Tibial artery (tissue), 4 donors: ENCODE measurements around the gene NTN3.

Experiments
- DNase-seq, 2 donors: peaks; one replicate each; pipeline ENCODE4 v3.0.0-alpha.2; 2019
- H3K27ac ChIP-seq, 2 donors: fragments of 200-600 bp; sonication (generic) in 1 of 2; 1 replicate in 1 of 2; 2 replicates in 1 of 2; pipeline ENCODE4 v1.5.1; 2018 to 2019; ENCODE audit warnings: mild to moderate bottlenecking in 1 of 2
- H3K27me3 ChIP-seq, 2 donors: fragments of 200-600 bp; sonication (generic) in 1 of 2; one replicate each; pipeline versions ENCODE4 v1.5.1 to v1.6.0; 2016 to 2019
- H3K36me3 ChIP-seq, 3 donors: fragments of 200-600 bp; sonication (generic) in 2 of 3; one replicate each; pipeline ENCODE4 v1.5.1; 2016 to 2019; ENCODE audit warnings: mild to moderate bottlenecking in 2 of 3
- H3K4me1 ChIP-seq, 4 donors: fragments of 200-600 bp; sonication (generic) in 2 of 4; 1 replicate in 3 of 4; 2 replicates in 1 of 4; pipeline ENCODE4 v1.5.1; 2016 to 2019
- H3K4me3 ChIP-seq, 2 donors: fragments of 200-600 bp; sonication (generic) in 1 of 2; 1 replicate in 1 of 2; 2 replicates in 1 of 2; pipeline ENCODE4 v1.5.1; 2018 to 2019; ENCODE audit warnings: mild to moderate bottlenecking in 2 of 2
- H3K9me3 ChIP-seq, 3 donors: fragments of 200-600 bp; sonication (generic) in 1 of 3; one replicate each; pipeline ENCODE4 v1.5.1; 2016 to 2019
- CTCF ChIP-seq, 2 experiments: fragments of 200-600 bp in 1 of 2; fragments of 450-650 bp in 1 of 2; IDR thresholded peaks; one replicate each; pipeline ENCODE4 v1.5.1; 2017 to 2019; ENCODE audit warnings: antibody characterized with exemption in 2 of 2, mild to moderate bottlenecking in 1 of 2, moderate library complexity in 1 of 2
- intact Hi-C: fragments of 100-400 bp; cut with DNase I; formaldehyde crosslinking; loops from one replicate; pipeline ENCODE4 v1.15.0; 2023; ENCODE audit warnings: low total_unique reads

NTN3 gene

GRCh38 chr16:2495041-2495440 is 23.9 kb downstream of the NTN3 start:
- DNase-seq, result no peak
- H3K4me1 ChIP-seq, result peaks cover 0 to 40% (median 11%) of the 10 kb centered on the region in 4 donors
- peaks cover 0 to 22% (median 4%) of the 10 kb centered on the region in 3 donors for H3K36me3 ChIP-seq
- H3K27ac ChIP-seq, result no peak overlapping the region
- intact Hi-C loops, result no loop called here
- TF ChIP-seq CTCF (IDR thresholded peaks at IDR 0.05), result no peak
- no peak overlapping the region for H3K4me3 ChIP-seq
- H3K27me3 ChIP-seq, result no peaks in the 10 kb centered on the region
- H3K9me3 ChIP-seq, result no peaks in the 10 kb centered on the region

GRCh38 chr16:2496223-2497115 is 25.4 kb downstream of the NTN3 start:
- no peaks in the 10 kb centered on the region for H3K9me3 ChIP-seq
- intact Hi-C loops, result no loop called here
- H3K4me3 ChIP-seq, result no peak overlapping the region
- no peak for DNase-seq
- peaks cover 0 to 22% (median 4%) of the 10 kb centered on the region in 3 donors for H3K36me3 ChIP-seq
- H3K27me3 ChIP-seq, result no peaks in the 10 kb centered on the region
- no peak overlapping the region for H3K27ac ChIP-seq
- peaks cover 0 to 52% (median 15%) of the 10 kb centered on the region in 4 donors for H3K4me1 ChIP-seq
- no peak for TF ChIP-seq CTCF (IDR thresholded peaks at IDR 0.05)

- TF ChIP-seq CTCF (IDR thresholded peaks at IDR 0.05), result no peak
- H3K27ac ChIP-seq, result no peak overlapping the region
- H3K36me3 ChIP-seq, result peaks cover 0 to 22% (median 4%) of the 10 kb centered on the region in 3 donors
- peaks cover 0 to 59% (median 19%) of the 10 kb centered on the region in 4 donors for H3K4me1 ChIP-seq
- no peaks in the 10 kb centered on the region for H3K9me3 ChIP-seq
- DNase-seq, result no peak
- no peak overlapping the region for H3K4me3 ChIP-seq
- intact Hi-C loops, result no loop called here
- no peaks in the 10 kb centered on the region for H3K27me3 ChIP-seq
These were observed 26.1 kb downstream of the NTN3 start for GRCh38 chr16:2497116-2497630.

GRCh38 chr16:2497695-2498484 is 26.8 kb downstream of the NTN3 start:
- H3K27ac ChIP-seq, result no peak overlapping the region
- DNase-seq, result no peak
- intact Hi-C loops, result no loop called here

More at GRCh38 chr16:2497695-2498484, 26.8 kb downstream of the NTN3 start:
- TF ChIP-seq CTCF (IDR thresholded peaks at IDR 0.05), result no peak
- H3K4me3 ChIP-seq, result no peak overlapping the region
- no peaks in the 10 kb centered on the region for H3K9me3 ChIP-seq
- peaks cover 0 to 22% (median 4%) of the 10 kb centered on the region in 3 donors for H3K36me3 ChIP-seq
- peaks cover 0 to 59% (median 19%) of the 10 kb centered on the region in 4 donors for H3K4me1 ChIP-seq
- H3K27me3 ChIP-seq, result no peaks in the 10 kb centered on the region
